Hypothalamus (tissue), 51 donors: ENCODE results near the gene RNU1-2.
"Not testable (repeated sequence)": the region's sequence is repeated elsewhere in the genome, so short reads cannot be mapped to it uniquely, and the experiment has no call there.

ENCODE experiments used
- DNase-seq, 51 donors: peaks; one replicate each; lab custom pipeline; 2025; lab: John Stamatoyannopoulos, UW

The RNU1-2 gene

GRCh38 chr1:16906873-16907272, 11.1 kb downstream of the RNU1-2 start:
- no peak for DNase-seq

GRCh38 chr1:16907870-16908758, 12.3 kb downstream of the RNU1-2 start:
- no peak for DNase-seq

- not testable (repeated sequence) for DNase-seq
These were observed 16.3 kb downstream of the RNU1-2 start for GRCh38 chr1:16911851-16912721.

- peak in 4 of 51 donors; percentile 16 to 46 (median 26) for DNase-seq
These were observed 17.0 kb downstream of the RNU1-2 start for GRCh38 chr1:16912742-16913141.

- DNase-seq: peak in 3 of 51 donors; percentile 48 to 64 (median 49)
These were observed 17.5 kb downstream of the RNU1-2 start for GRCh38 chr1:16913181-16913832.

GRCh38 chr1:16913833-16914662, 18.3 kb downstream of the RNU1-2 start:
- peak; percentile 39 to 100 (median 94) for DNase-seq

GRCh38 chr1:16914928-16915626, 19.3 kb downstream of the RNU1-2 start:
- peak in 3 of 51 donors; percentile 15 to 61 (median 24) for DNase-seq

GRCh38 chr1:16915627-16915973, 19.8 kb downstream of the RNU1-2 start:
- peak in 3 of 51 donors; percentile 35 to 47 (median 40) for DNase-seq

- DNase-seq: not testable (repeated sequence)
These were observed 20.5 kb downstream of the RNU1-2 start for GRCh38 chr1:16916036-16916880.

GRCh38 chr1:16918371-16918770, 22.6 kb downstream of the RNU1-2 start:
- DNase-seq: no peak

- not testable (repeated sequence) for DNase-seq
These were observed 23.3 kb downstream of the RNU1-2 start for GRCh38 chr1:16918936-16919665.

- no peak for DNase-seq
These were observed 25.2 kb downstream of the RNU1-2 start for GRCh38 chr1:16920951-16921350.

- DNase-seq: peak in 26 of 51 donors; percentile 13 to 75 (median 38)
These were observed 25.8 kb downstream of the RNU1-2 start, which contains the start of gene CROCC for GRCh38 chr1:16921391-16922185. Gene CROCC (plus strand): TSS chr1:16921931. CDS start chr1:16922019, 88 bp downstream.

- no peak for DNase-seq
These were observed 26.7 kb downstream of the RNU1-2 start for GRCh38 chr1:16922466-16922865.

GRCh38 chr1:16922885-16923431, 27.2 kb downstream of the RNU1-2 start:
- peak in 2 of 51 donors; percentile 32 to 35 for DNase-seq

- peak in 1 of 51 donors; percentile 13 for DNase-seq
These were observed 28.6 kb downstream of the RNU1-2 start for GRCh38 chr1:16924216-16924918.
